Caco-2 (cell line): ENCODE results near the gene MEIS3. TPM values are rescaled to one million over a fixed set of nuclear protein-coding genes. Genes with fewer than 3 reads are reported as not detected.

ENCODE experiments used
- BruUV-seq: library from RNA; stranded (reverse); fragments of 400-500 nt; replicated peaks from 2 replicates; lab custom pipeline; 2021; lab: Mats Ljungman, UMichigan
- CTCF ChIA-PET: fragments of 300-600 bp; sonication (Branson Sonifier 250); formaldehyde crosslinking; loops from one replicate; lab custom pipeline; 2022; ENCODE audit warnings: antibody characterized with exemption; lab: Charles Lee
- POLR2A ChIA-PET: fragments of 300-600 bp; sonication (Branson Sonifier 250); formaldehyde crosslinking; loops from one replicate; lab custom pipeline; 2022; ENCODE audit warnings: antibody characterized with exemption; lab: Charles Lee
- DNase-seq, 2 experiments: peaks; one replicate each; pipeline versions ENCODE4 v3.0.0 to v3.0.0-alpha.2; 2020 to 2022
- H3K27me3 ChIP-seq: replicated peaks from 2 replicates; pipeline ENCODE4 v1.6.0; 2011; ENCODE audit warnings: low read length; ENCODE audit not compliant: control insufficient read depth, insufficient read depth
- H3K36me3 ChIP-seq: 2 replicates; pipeline ENCODE4 v1.5.1; 2011; ENCODE audit warnings: low read length; ENCODE audit not compliant: control insufficient read depth, insufficient read depth
- H3K4me1 ChIP-seq: fragments of 250-450 bp; sonication (Bioruptor Pico); 2 replicates; pipeline ENCODE4 v1.5.1; 2020; ENCODE audit warnings: mild to moderate bottlenecking
- H3K4me3 ChIP-seq: 2 replicates; pipeline ENCODE4 v1.5.1; 2011; ENCODE audit warnings: low read depth, mild to moderate bottlenecking, control low read depth, low read length
- H3K9me3 ChIP-seq: fragments of 250-450 bp; sonication (Bioruptor Pico); 2 replicates; pipeline ENCODE4 v1.5.1; 2020; ENCODE audit warnings: mild to moderate bottlenecking, moderate library complexity
- H3K27ac Mint-ChIP-seq: one replicate; pipeline ENCODE4 v1.8.0; 2022; ENCODE audit warnings: mixed read lengths; ENCODE audit not compliant: unreplicated experiment
- H3K27me3 Mint-ChIP-seq: one replicate; pipeline ENCODE4 v1.8.0; 2022; ENCODE audit warnings: mixed read lengths; ENCODE audit not compliant: insufficient read depth, unreplicated experiment
- H3K36me3 Mint-ChIP-seq: one replicate; pipeline ENCODE4 v1.8.0; 2022; ENCODE audit warnings: mild to moderate bottlenecking, mixed read lengths; ENCODE audit not compliant: insufficient read depth, unreplicated experiment
- H3K4me1 Mint-ChIP-seq: one replicate; pipeline ENCODE4 v1.8.0; 2022; ENCODE audit warnings: low read depth, mixed read lengths; ENCODE audit not compliant: unreplicated experiment
- H3K4me3 Mint-ChIP-seq: one replicate; pipeline ENCODE4 v1.8.0; 2022; ENCODE audit warnings: mild to moderate bottlenecking, moderate library complexity, mixed read lengths; ENCODE audit not compliant: unreplicated experiment
- H3K9me3 Mint-ChIP-seq: one replicate; pipeline ENCODE4 v1.8.0; 2022; ENCODE audit warnings: mixed read lengths; ENCODE audit not compliant: unreplicated experiment
- CTCF ChIP-seq, 2 experiments: fragments of 200-600 bp in 1 of 2; IDR thresholded peaks; 1 replicate in 1 of 2; 2 replicates in 1 of 2; pipeline versions ENCODE4 v1.5.1 to v1.8.0; 2011 to 2022; ENCODE audit warnings: antibody characterized with exemption in 1 of 2, control low read depth in 1 of 2, inconsistent platforms in 1 of 2, low read depth in 1 of 2, low read length in 1 of 2, mild to moderate bottlenecking in 1 of 2, moderate library complexity in 1 of 2; ENCODE audit not compliant: insufficient read depth in 1 of 2, severe bottlenecking in 1 of 2, unreplicated experiment in 1 of 2
- intact Hi-C: fragments of 100-400 bp; cut with micrococcal nuclease; formaldehyde crosslinking; loops from one replicate; pipeline ENCODE4 v1.10.0; 2022; ENCODE audit not compliant: unreplicated experiment
- total RNA-seq: library from RNA; stranded (reverse); gene quantifications from 2 replicates; pipeline ENCODE4 v1.2.3, GENCODE V29; 2022

MEIS3 gene
- total RNA-seq, 1 experiment from 2014 or later = 16.8 TPM

- Histone ChIP-seq H3K4me3 (no peak overlapping the region), H3K27me3 (no peaks in the 10 kb centered on the region), H3K36me3 (no peaks in the 10 kb centered on the region), H3K9me3 (no peaks in the 10 kb centered on the region), H3K4me1 (no peaks in the 10 kb centered on the region)
- ChIA-PET POLR2A (no interaction called here), CTCF (interaction anchor here (1.4 kb wide), 1 partner anchor 11 kb away, joined by 9 read pairs; no protein-coding TSS in a partner anchor)
- TF ChIP-seq CTCF (IDR thresholded peaks at IDR 0.05; ENCODE audit: insufficient read depth in 1 of 2, low read depth in 1 of 2, low read length in 1 of 2, severe bottlenecking in 1 of 2, unreplicated experiment in 1 of 2) = no peak
- no peak for DNase-seq
- Mint-ChIP-seq H3K9me3 (no peaks in the 10 kb centered on the region), H3K36me3 (no peaks in the 10 kb centered on the region), H3K27me3 (peaks cover 25% of the 10 kb centered on the region), H3K4me3 (no peak overlapping the region), H3K27ac (no peak overlapping the region), H3K4me1 (peaks cover 15% of the 10 kb centered on the region)
- intact Hi-C loops = no loop called here
- BruUV-seq = no TSS peak
These were observed 29.0 kb upstream of the MEIS3 start for GRCh38 chr19:47448360-47448727.

- no TSS peak for BruUV-seq
- peaks cover 25% of the 10 kb centered on the region for H3K27me3 Mint-ChIP-seq
- ChIA-PET CTCF (interaction anchor here (1.0 to 1.4 kb wide), 2 partner anchors 11 kb away, joined by 5 to 9 read pairs; no protein-coding TSS in a partner anchor), POLR2A (no interaction called here)
- no peak for TF ChIP-seq CTCF (IDR thresholded peaks at IDR 0.05; ENCODE audit: insufficient read depth in 1 of 2, low read depth in 1 of 2, low read length in 1 of 2, severe bottlenecking in 1 of 2, unreplicated experiment in 1 of 2)
- Histone ChIP-seq H3K4me3 (no peak overlapping the region), H3K9me3 (no peaks in the 10 kb centered on the region), H3K36me3 (no peaks in the 10 kb centered on the region), H3K27me3 (no peaks in the 10 kb centered on the region), H3K4me1 (no peaks in the 10 kb centered on the region)
- no peaks in the 10 kb centered on the region for H3K36me3 Mint-ChIP-seq
- H3K9me3 Mint-ChIP-seq = no peaks in the 10 kb centered on the region
- no peak overlapping the region for H3K27ac Mint-ChIP-seq
- H3K4me3 Mint-ChIP-seq = peak overlapping the region; percentile 49
- intact Hi-C loops = no loop called here
- DNase-seq = peak; percentile 55 to 64
- peaks cover 15% of the 10 kb centered on the region for H3K4me1 Mint-ChIP-seq
These were observed 28.4 kb upstream of the MEIS3 start for GRCh38 chr19:47447470-47448359.

GRCh38 chr19:47446534-47447469 lies 27.5 kb upstream of the MEIS3 start:
- Mint-ChIP-seq H3K36me3 (no peaks in the 10 kb centered on the region), H3K27me3 (peaks cover 23% of the 10 kb centered on the region), H3K9me3 (no peaks in the 10 kb centered on the region), H3K4me3 (peak overlapping the region; percentile 49), H3K4me1 (peaks cover 15% of the 10 kb centered on the region), H3K27ac (no peak overlapping the region)
- no TSS peak for BruUV-seq
- Histone ChIP-seq H3K36me3 (no peaks in the 10 kb centered on the region), H3K9me3 (no peaks in the 10 kb centered on the region), H3K27me3 (no peaks in the 10 kb centered on the region), H3K4me3 (no peak overlapping the region), H3K4me1 (no peaks in the 10 kb centered on the region)
- intact Hi-C loops = no loop called here
- POLR2A ChIA-PET = no interaction called here
- no peak for TF ChIP-seq CTCF (IDR thresholded peaks at IDR 0.05; ENCODE audit: insufficient read depth in 1 of 2, low read depth in 1 of 2, low read length in 1 of 2, severe bottlenecking in 1 of 2, unreplicated experiment in 1 of 2)
- CTCF ChIA-PET = interaction anchor here (1.0 kb wide), 1 partner anchor 10 kb away, joined by 5 read pairs; no protein-coding TSS in a partner anchor
- peak in 1 of 2 experiments; percentile 57 for DNase-seq
